ENCODE results near the gene S100A11.

DNA sequence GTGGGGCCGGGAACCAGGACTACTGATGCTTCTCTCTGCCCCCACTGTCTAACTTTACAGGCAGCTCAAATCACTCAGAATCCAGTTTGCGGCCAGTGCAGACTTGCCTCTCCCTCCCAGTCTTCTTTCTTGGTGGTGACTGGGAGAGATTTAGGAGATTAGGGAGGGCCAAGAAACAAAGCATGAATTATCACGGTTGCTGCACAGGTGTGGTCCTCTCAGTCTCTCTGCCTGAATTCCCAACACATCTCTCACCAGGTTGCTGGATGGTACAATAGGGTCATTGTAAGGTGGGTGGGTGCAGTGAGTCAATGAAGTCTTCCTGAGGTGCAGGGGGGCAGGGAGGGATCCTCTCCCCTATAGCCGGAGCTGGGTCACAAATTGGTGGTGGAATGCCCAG, 12.6 kb downstream of the S100A11 start:
- TF ChIP-seq, protein P1, sequence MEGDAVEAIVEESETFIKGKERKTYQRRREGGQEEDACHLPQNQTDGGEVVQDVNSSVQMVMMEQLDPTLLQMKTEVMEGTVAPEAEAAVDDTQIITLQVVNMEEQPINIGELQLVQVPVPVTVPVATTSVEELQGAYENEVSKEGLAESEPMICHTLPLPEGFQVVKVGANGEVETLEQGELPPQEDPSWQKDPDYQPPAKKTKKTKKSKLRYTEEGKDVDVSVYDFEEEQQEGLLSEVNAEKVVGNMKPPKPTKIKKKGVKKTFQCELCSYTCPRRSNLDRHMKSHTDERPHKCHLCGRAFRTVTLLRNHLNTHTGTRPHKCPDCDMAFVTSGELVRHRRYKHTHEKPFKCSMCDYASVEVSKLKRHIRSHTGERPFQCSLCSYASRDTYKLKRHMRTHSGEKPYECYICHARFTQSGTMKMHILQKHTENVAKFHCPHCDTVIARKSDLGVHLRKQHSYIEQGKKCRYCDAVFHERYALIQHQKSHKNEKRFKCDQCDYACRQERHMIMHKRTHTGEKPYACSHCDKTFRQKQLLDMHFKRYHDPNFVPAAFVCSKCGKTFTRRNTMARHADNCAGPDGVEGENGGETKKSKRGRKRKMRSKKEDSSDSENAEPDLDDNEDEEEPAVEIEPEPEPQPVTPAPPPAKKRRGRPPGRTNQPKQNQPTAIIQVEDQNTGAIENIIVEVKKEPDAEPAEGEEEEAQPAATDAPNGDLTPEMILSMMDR (IDR thresholded peaks at IDR 0.05): no peak
- TF ChIP-seq POLR2A (IDR thresholded peaks at IDR 0.05): no peak
- no peak for TF ChIP-seq POLR2AphosphoS5 (IDR thresholded peaks at IDR 0.05)

Measured in sigmoid colon (tissue), 4 donors.